Ovary (tissue), 3 donors: Measurements from ENCODE around the gene MSH6.

Experiments used
- POLR2A ChIP-seq: fragments of 450-650 bp; IDR thresholded peaks from one replicate; pipeline ENCODE4 v1.6.1; 2017; ENCODE audit warnings: antibody characterized with exemption, mild to moderate bottlenecking, moderate library complexity
- TF ChIP-seq, protein P1 (sequence below), 3 donors: fragments of 450-650 bp in 2 of 3; fragments of 200-600 bp in 1 of 3; IDR thresholded peaks; one replicate each; pipeline versions ENCODE4 v1.5.1 to v1.8.0; 2016 to 2022; ENCODE audit warnings: antibody characterized with exemption in 3 of 3, mild to moderate bottlenecking in 1 of 3
- donor health status: DM: no; HTN: no; CAD: no.

DNA sequence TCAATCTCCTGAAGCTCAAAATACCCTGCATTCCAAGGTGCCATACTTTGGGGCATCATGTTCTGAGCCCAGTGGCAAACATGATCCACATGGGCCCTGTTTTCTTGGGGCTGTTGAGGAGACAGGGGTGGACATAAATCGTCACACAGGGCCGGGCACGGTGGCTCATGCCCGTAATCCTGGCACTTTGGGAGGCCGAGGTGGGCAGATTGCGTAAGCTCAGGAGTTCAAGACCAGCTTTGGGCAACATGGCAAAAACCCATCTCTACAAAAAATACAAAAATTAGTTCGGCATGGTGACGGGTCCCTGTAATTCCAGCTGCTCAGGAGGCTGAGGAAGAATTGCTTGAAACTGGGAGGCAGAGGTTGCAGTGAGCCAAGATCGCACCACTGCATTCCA is 13.6 kb upstream of the MSH6 start:
- no peak for TF ChIP-seq POLR2A
- TF ChIP-seq, protein P1, sequence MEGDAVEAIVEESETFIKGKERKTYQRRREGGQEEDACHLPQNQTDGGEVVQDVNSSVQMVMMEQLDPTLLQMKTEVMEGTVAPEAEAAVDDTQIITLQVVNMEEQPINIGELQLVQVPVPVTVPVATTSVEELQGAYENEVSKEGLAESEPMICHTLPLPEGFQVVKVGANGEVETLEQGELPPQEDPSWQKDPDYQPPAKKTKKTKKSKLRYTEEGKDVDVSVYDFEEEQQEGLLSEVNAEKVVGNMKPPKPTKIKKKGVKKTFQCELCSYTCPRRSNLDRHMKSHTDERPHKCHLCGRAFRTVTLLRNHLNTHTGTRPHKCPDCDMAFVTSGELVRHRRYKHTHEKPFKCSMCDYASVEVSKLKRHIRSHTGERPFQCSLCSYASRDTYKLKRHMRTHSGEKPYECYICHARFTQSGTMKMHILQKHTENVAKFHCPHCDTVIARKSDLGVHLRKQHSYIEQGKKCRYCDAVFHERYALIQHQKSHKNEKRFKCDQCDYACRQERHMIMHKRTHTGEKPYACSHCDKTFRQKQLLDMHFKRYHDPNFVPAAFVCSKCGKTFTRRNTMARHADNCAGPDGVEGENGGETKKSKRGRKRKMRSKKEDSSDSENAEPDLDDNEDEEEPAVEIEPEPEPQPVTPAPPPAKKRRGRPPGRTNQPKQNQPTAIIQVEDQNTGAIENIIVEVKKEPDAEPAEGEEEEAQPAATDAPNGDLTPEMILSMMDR (IDR thresholded peaks at IDR 0.05): no peak
